H9 (cell line): ENCODE data around the gene CTSL. TPM values are rescaled to one million over a fixed set of nuclear protein-coding genes. Genes with fewer than 3 reads are reported as not detected.

ENCODE experiments used
- DNase-seq: peaks from one replicate; pipeline ENCODE4 v3.0.0-alpha.2; 2017
- H2AFZ ChIP-seq: one replicate; pipeline ENCODE4 v1.6.1; 2013; ENCODE audit warnings: mild to moderate bottlenecking, low read length, control low read depth, moderate library complexity
- H2AK5ac ChIP-seq: 2 replicates; pipeline ENCODE4 v1.6.1; 2013; ENCODE audit warnings: low read length, control low read depth, mixed read lengths; ENCODE audit not compliant: insufficient read length
- H2BK120ac ChIP-seq: one replicate; pipeline ENCODE4 v1.6.1; 2013; ENCODE audit warnings: low read depth, mild to moderate bottlenecking, low read length, control low read depth, inconsistent platforms; ENCODE audit not compliant: poor library complexity, severe bottlenecking
- H2BK12ac ChIP-seq: 2 replicates; pipeline ENCODE4 v1.6.1; 2013; ENCODE audit warnings: low read length, control low read depth, mixed read lengths, low read depth; ENCODE audit not compliant: insufficient read length
- H2BK15ac ChIP-seq: 2 replicates; pipeline ENCODE4 v1.6.1; 2013; ENCODE audit warnings: low read depth, low read length, control low read depth
- H2BK20ac ChIP-seq: one replicate; pipeline ENCODE4 v1.6.1; 2013; ENCODE audit warnings: low read depth, mild to moderate bottlenecking, low read length, control low read depth, inconsistent platforms; ENCODE audit not compliant: poor library complexity, severe bottlenecking
- H2BK5ac ChIP-seq: 2 replicates; pipeline ENCODE4 v1.6.1; 2013; ENCODE audit warnings: low read length, control low read depth, mixed read lengths; ENCODE audit not compliant: insufficient read length
- H3K14ac ChIP-seq: 2 replicates; pipeline ENCODE4 v1.6.1; 2013; ENCODE audit warnings: low read length, control low read depth; ENCODE audit not compliant: insufficient read depth
- H3K18ac ChIP-seq: 2 replicates; pipeline ENCODE4 v1.6.1; 2013; ENCODE audit warnings: low read depth, mild to moderate bottlenecking, mixed read lengths, low read length, control low read depth; ENCODE audit not compliant: insufficient read length
- H3K23ac ChIP-seq: 2 replicates; pipeline ENCODE4 v1.6.1; 2013; ENCODE audit warnings: low read length, control low read depth, mixed read lengths, low read depth; ENCODE audit not compliant: insufficient read length
- H3K23me2 ChIP-seq: 2 replicates; pipeline ENCODE4 v1.6.1; 2013; ENCODE audit warnings: low read depth, mild to moderate bottlenecking, mixed read lengths, low read length, control low read depth; ENCODE audit not compliant: insufficient read length, poor library complexity, severe bottlenecking
- H3K27ac ChIP-seq: 2 replicates; pipeline ENCODE4 v1.5.1; 2013; ENCODE audit warnings: low read length, control low read depth, mixed read lengths, low read depth; ENCODE audit not compliant: insufficient read length
- H3K27me3 ChIP-seq: 2 replicates; pipeline ENCODE4 v1.6.1; 2013; ENCODE audit warnings: low read length, control low read depth, inconsistent platforms; ENCODE audit not compliant: insufficient read depth
- H3K4ac ChIP-seq: 2 replicates; pipeline ENCODE4 v1.6.1; 2013; ENCODE audit warnings: low read depth, mild to moderate bottlenecking, control low read depth, inconsistent platforms, low read length, moderate library complexity
- H3K4me1 ChIP-seq: 2 replicates; pipeline ENCODE4 v1.6.1; 2013; ENCODE audit warnings: low read length, control low read depth, inconsistent platforms; ENCODE audit not compliant: insufficient read depth
- H3K4me2 ChIP-seq: 2 replicates; pipeline ENCODE4 v1.6.1; 2013; ENCODE audit warnings: low read length, control low read depth, mixed read lengths; ENCODE audit not compliant: insufficient read length, insufficient read depth
- H3K56ac ChIP-seq: 2 replicates; pipeline ENCODE4 v1.6.1; 2013; ENCODE audit warnings: low read depth, mild to moderate bottlenecking, mixed read lengths, low read length, control low read depth; ENCODE audit not compliant: insufficient read length
- H3K79me1 ChIP-seq: 2 replicates; pipeline ENCODE4 v1.6.1; 2013; ENCODE audit warnings: low read depth, mild to moderate bottlenecking, moderate library complexity, low read length, control low read depth, inconsistent platforms; ENCODE audit not compliant: insufficient read depth, poor library complexity, severe bottlenecking
- H3K79me2 ChIP-seq: 2 replicates; pipeline ENCODE4 v1.6.1; 2013; ENCODE audit warnings: low read length, control low read depth, inconsistent platforms; ENCODE audit not compliant: insufficient read depth
- H3K9ac ChIP-seq: 2 replicates; pipeline ENCODE4 v1.6.1; 2013; ENCODE audit warnings: low read length, control low read depth, mixed read lengths; ENCODE audit not compliant: insufficient read length; ENCODE audit errors: extremely low read depth
- H3K9me3 ChIP-seq: one replicate; pipeline ENCODE4 v1.6.1; 2013; ENCODE audit warnings: low read depth, low read length, inconsistent platforms; ENCODE audit not compliant: control insufficient read depth
- H3T11ph ChIP-seq: one replicate; pipeline ENCODE4 v1.6.1; 2013; ENCODE audit warnings: mild to moderate bottlenecking, low read length, control low read depth, inconsistent platforms
- H4K20me1 ChIP-seq: one replicate; pipeline ENCODE4 v1.6.1; 2013; ENCODE audit not compliant: control insufficient read depth, insufficient read length, insufficient read depth
- H4K5ac ChIP-seq: 2 replicates; pipeline ENCODE4 v1.6.1; 2013; ENCODE audit warnings: low read depth, mild to moderate bottlenecking, mixed read lengths, low read length, control low read depth; ENCODE audit not compliant: insufficient read length
- H4K8ac ChIP-seq: replicated peaks from 2 replicates; pipeline ENCODE4 v1.6.1; 2013; ENCODE audit warnings: low read length, control low read depth, mixed read lengths, low read depth; ENCODE audit not compliant: insufficient read length
- H4K91ac ChIP-seq: 2 replicates; pipeline ENCODE4 v1.6.1; 2013; ENCODE audit warnings: low read depth, mild to moderate bottlenecking, moderate library complexity, mixed read lengths, low read length, control low read depth; ENCODE audit not compliant: insufficient read length
- H3K27ac Mint-ChIP-seq, 3 experiments: 2 replicates in 2 of 3; 3 replicates in 1 of 3; pipeline ENCODE4 v1.8.0; 2020 to 2021; ENCODE audit warnings: mixed read lengths in 3 of 3, mild to moderate bottlenecking in 1 of 3, moderate library complexity in 1 of 3
- H3K27me3 Mint-ChIP-seq: 2 replicates; pipeline ENCODE4 v1.8.0; 2021; ENCODE audit warnings: low read depth, mild to moderate bottlenecking, moderate library complexity, mixed read lengths
- H3K36me3 Mint-ChIP-seq, 3 experiments: 2 replicates in 2 of 3; 3 replicates in 1 of 3; pipeline ENCODE4 v1.8.0; 2020 to 2021; ENCODE audit warnings: low read depth in 3 of 3, mixed read lengths in 3 of 3; ENCODE audit not compliant: insufficient read depth in 1 of 3
- H3K4me1 Mint-ChIP-seq, 2 experiments: 2 replicates each; pipeline ENCODE4 v1.8.0; 2020; ENCODE audit warnings: mixed read lengths in 2 of 2
- H3K4me3 Mint-ChIP-seq, 2 experiments: 2 replicates in 1 of 2; 3 replicates in 1 of 2; pipeline ENCODE4 v1.8.0; 2020 to 2021; ENCODE audit warnings: mild to moderate bottlenecking in 2 of 2, mixed read lengths in 2 of 2, moderate library complexity in 1 of 2
- H3K9me3 Mint-ChIP-seq, 2 experiments: 2 replicates in 1 of 2; 3 replicates in 1 of 2; pipeline ENCODE4 v1.8.0; 2020; ENCODE audit warnings: mild to moderate bottlenecking in 2 of 2, mixed read lengths in 2 of 2, moderate library complexity in 1 of 2
- CTCF ChIP-seq: fragments of 200-600 bp; sonication (generic); conservative IDR thresholded peaks from 3 replicates; pipeline ENCODE4 v1.8.0; 2021; ENCODE audit warnings: antibody characterized with exemption, mild to moderate bottlenecking
- WGBS: extraction: QIAGEN DNeasy Blood & Tissue Kit; methylation state at CpG from one replicate; pipeline ENCODE4 v1.1.7; 2013; ENCODE audit warnings: missing lambda C conversion rate, low lambda C conversion rate, mixed read lengths; ENCODE audit not compliant: insufficient read length; ENCODE audit errors: extremely low coverage; 5-methylcytosine and 5-hydroxymethylcytosine counted together
- total RNA-seq: library from RNA; stranded (reverse); gene quantifications from 2 replicates; pipeline ENCODE4 v1.2.1, GENCODE V29; 2021

CTSL gene
- total RNA-seq, 1 experiment from 2014 or later, result 28.9 TPM

GRCh38 chr9:87746186-87746585, 20.3 kb downstream of the CTSL start:
- H4K8ac ChIP-seq, result no peak overlapping the region
- H2BK15ac ChIP-seq, result no peak overlapping the region
- no peak overlapping the region for H3K9ac ChIP-seq
- no CpG with 5 or more reads among the region's 4 CpGs for WGBS
- H3K4me1 ChIP-seq, result no peaks in the 10 kb centered on the region; the same call in 1 of the 2 replicates
- H3K27me3 ChIP-seq, result no peaks in the 10 kb centered on the region
- H3K23ac ChIP-seq, result no peak overlapping the region
- H2AK5ac ChIP-seq, result no peak overlapping the region
- H3K4me3 Mint-ChIP-seq, result no peak overlapping the region
- H2BK120ac ChIP-seq, result no peak overlapping the region
- H3K9me3 Mint-ChIP-seq, result peaks cover 9 to 14% of the 10 kb centered on the region in 2 experiments
- no peak overlapping the region for H2BK12ac ChIP-seq
- DNase-seq, result no peak
- no peaks in the 10 kb centered on the region for H3K79me2 ChIP-seq
- no peak overlapping the region for H3K56ac ChIP-seq
- H2BK20ac ChIP-seq, result no peak overlapping the region
- TF ChIP-seq CTCF, result no peak
- no peak overlapping the region for H3K27ac ChIP-seq
- H3K4me2 ChIP-seq, result no peak overlapping the region
- H3T11ph ChIP-seq, result no peak overlapping the region
- H4K5ac ChIP-seq, result no peak overlapping the region
- H4K20me1 ChIP-seq, result no peaks in the 10 kb centered on the region
- H3K27ac Mint-ChIP-seq, result no peak overlapping the region
- H3K23me2 ChIP-seq, result no peaks in the 10 kb centered on the region
- H3K18ac ChIP-seq, result no peak overlapping the region
- no peak overlapping the region for H3K14ac ChIP-seq
- H3K79me1 ChIP-seq, result no peaks in the 10 kb centered on the region
- H3K4me1 Mint-ChIP-seq, result peaks cover 5 to 7% of the 10 kb centered on the region in 2 experiments
- no peak overlapping the region for H4K91ac ChIP-seq
- H3K36me3 Mint-ChIP-seq, result peaks cover 2 to 4% (median 4%) of the 10 kb centered on the region in 3 experiments; a peak in 3 of 7 replicates
- H3K27me3 Mint-ChIP-seq, result no peaks in the 10 kb centered on the region; the same call in 1 of the 2 replicates
- no peak overlapping the region for H2AFZ ChIP-seq
- H2BK5ac ChIP-seq, result no peak overlapping the region
- no peaks in the 10 kb centered on the region for H3K9me3 ChIP-seq
- H3K4ac ChIP-seq, result no peak overlapping the region
